GM12801 (cell line): Measurements from ENCODE around the gene TMIGD1.

ENCODE experiments used
- TF ChIP-seq, protein P1 (sequence below): IDR thresholded peaks from one replicate; pipeline ENCODE4 v1.5.1; 2011; ENCODE audit warnings: control low read depth; ENCODE audit not compliant: insufficient read length; ENCODE audit errors: extremely low read depth

The TMIGD1 gene

DNA sequence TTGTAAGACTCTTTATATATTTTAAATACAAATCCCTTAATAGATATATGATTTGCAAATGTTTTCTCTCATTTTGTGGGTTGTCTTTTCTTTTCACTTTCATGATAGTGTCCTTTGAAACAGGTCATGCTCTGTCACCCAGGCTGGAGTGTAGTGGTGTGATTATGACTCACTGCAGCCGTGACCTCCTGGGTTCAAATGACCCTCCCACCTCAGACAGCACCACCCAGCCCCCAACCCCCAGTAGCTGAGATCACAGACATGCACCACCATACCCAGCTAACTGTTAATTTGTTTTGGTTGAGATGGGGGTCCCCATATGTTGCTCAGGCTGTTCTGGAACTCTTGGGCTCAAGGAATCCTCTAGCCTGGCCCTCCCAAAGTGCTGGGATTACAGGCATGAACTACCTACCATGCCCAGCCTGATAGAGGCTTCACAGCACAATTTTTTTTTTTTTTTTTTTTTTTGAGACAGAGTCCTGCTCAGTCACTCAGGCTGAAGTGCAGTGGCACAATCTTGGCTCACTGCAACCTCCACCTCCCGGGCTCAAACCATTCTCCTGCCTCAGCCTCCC, 18.5 kb upstream of the TMIGD1 start:
- TF ChIP-seq, protein P1, sequence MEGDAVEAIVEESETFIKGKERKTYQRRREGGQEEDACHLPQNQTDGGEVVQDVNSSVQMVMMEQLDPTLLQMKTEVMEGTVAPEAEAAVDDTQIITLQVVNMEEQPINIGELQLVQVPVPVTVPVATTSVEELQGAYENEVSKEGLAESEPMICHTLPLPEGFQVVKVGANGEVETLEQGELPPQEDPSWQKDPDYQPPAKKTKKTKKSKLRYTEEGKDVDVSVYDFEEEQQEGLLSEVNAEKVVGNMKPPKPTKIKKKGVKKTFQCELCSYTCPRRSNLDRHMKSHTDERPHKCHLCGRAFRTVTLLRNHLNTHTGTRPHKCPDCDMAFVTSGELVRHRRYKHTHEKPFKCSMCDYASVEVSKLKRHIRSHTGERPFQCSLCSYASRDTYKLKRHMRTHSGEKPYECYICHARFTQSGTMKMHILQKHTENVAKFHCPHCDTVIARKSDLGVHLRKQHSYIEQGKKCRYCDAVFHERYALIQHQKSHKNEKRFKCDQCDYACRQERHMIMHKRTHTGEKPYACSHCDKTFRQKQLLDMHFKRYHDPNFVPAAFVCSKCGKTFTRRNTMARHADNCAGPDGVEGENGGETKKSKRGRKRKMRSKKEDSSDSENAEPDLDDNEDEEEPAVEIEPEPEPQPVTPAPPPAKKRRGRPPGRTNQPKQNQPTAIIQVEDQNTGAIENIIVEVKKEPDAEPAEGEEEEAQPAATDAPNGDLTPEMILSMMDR: no peak

DNA sequence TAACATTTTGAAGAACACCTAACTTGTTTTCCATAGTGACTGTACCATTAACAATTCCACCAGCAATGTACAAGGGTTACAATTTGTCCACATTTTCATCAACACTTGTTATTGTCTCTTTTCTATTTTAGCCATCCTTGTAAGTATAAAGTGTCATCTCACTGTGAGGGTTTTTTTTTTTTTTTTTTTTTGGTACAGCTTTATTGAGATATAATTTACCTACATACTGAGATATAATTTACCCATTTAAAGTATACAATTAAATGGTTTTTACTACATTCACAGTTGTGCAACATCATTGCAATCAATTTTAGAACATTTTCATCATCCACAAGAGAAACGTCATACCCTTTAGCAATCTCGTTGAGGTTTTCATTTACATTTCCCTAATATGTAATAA, 17.9 kb upstream of the TMIGD1 start:
- TF ChIP-seq, protein P1: no peak

DNA sequence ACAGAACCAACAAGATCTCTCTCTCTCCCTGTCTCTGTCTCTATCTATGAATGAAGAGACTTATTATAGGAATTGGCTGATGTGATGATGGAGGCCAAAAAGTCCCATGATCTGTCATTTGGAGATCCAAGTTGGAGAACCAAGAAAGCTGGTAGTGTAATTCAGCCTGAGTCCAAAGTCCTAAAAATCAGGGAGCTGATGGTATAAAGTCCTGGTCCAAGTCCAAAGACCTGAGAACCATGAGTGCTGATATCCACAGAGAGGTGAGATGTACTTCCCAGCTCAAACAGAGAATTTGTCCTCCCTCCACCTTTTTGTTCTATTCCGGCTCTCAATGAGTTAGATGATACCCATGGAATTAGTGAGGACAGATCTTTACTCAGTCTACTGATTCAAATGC, 15.4 kb upstream of the TMIGD1 start:
- TF ChIP-seq, protein P1: no peak

DNA sequence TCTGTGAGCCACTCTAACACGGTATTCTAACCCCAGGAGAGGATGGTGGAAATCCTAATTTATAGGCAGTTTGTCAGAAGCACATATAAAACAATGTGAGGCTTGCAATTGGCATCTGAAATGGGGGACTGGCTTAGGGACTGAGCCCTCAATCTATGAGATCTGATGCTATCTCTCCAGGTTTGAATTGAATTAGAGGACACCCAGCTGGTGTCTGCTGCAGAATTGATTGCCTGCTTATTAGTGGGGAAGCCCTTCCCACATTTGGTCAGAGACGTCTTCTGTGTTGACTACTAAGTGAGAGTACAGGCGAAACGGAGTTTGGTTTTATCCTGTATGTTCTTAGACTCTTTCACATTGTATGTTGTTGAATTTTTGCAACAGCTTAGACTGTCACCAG, 13.6 kb upstream of the TMIGD1 start:
- TF ChIP-seq, protein P1: no peak

DNA sequence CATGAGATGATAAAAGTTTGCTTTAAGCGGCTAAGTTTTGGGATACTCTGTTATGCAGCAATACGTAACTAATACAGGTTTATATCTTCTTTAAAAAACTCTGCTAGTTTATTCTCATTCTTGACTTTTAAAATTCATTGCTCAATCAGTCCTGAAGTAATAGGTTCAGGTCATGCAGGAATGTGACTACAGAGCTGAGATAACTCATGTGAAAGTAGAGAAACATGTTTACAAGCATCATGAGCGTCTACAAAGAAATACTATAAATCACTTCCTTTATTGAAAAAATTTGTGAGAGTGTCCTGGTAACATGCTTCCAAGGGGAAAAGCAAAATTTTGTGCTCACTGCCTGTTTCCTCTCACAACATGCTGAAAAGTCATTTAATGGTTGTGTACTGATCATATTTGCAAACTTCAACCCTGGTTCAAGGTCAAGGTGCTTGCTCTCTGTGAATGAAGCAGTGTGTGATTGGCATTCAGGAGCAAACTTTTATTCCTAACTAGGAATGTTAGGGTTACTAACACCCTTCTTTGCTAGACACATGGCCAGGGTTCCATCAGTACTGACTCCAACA, 12.5 kb upstream of the TMIGD1 start:
- TF ChIP-seq, protein P1: no peak

DNA sequence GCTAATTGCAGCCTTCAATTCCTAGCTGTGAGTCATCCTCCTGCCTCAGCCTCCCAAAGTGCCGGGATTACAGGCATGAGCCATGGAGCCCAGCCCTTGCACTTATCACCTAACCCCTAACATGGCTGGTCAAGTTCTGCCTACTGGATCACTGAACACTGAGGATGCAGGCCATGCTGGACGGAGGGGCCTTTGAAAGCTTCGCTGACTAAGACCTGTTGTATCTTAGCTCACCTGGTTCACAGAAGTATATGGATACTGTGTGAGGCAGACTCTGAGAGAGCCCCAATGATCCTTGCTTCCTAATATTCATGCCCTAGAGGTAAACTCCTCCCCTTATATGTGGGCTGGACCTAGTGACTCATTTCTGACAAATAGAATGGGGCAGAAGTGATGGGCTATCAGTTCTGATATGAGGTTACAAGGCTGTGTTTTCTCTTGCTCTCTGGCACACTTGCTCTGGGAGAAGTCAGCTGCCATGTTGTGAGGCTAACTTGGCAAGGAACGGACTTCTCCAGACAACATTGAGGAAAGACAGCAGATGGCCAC, 11.7 kb upstream of the TMIGD1 start:
- TF ChIP-seq, protein P1: no peak

DNA sequence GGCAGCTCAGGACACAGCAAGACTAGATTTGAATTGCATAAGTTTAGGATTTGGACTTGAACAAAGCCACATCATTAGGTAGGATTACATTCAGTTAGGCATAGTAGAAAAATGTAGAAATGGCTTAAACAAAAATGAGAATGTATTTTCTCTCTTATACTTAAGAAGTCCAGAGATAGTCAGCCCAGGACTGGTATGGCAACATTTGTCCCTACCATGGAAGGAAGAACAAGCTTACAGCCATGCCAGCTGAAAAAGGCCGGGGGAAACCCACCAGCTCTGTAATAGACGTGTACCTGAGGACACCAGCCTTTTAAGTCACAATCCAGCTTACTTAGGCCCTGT, 11.2 kb upstream of the TMIGD1 start:
- TF ChIP-seq, protein P1: no peak
